ENCODE results near the gene WDR48. TPM values are rescaled to one million over a fixed set of nuclear protein-coding genes. Genes with fewer than 3 reads are reported as not detected.

WDR48 gene
- total and polyA plus RNA-seq, 9 of the 15 experiments (the other 6 are each of a cell fraction or from before 2014, with no cell fraction given) = 26.6 to 70.6 (median 48.0) TPM

GRCh38 chr3:39021029-39021428, 30.8 kb upstream of the WDR48 start (continued):
- TF ChIP-seq HINFP (tag; conservative IDR thresholded peaks at IDR 0.05; ENCODE audit: low read depth) (no peak), SMC3 (conservative IDR thresholded peaks at IDR 0.05; ENCODE audit: insufficient read depth, low read depth, low read length) (no peak), RBM22 (IDR thresholded peaks at IDR 0.05; ENCODE audit: low read depth, low read length, poor library complexity, severe bottlenecking) (no peak), TCF15 (CRISPR knock-in tag; IDR thresholded peaks at IDR 0.05) (no peak), POLR2AphosphoS5 (IDR thresholded peaks at IDR 0.05; ENCODE audit: control insufficient read depth, insufficient read depth, low read depth, low read length) (no peak), ZNF449 (CRISPR knock-in tag; IDR thresholded peaks at IDR 0.05) (no peak), SAP30 (IDR thresholded peaks at IDR 0.05; ENCODE audit: borderline replicate concordance, insufficient read depth, low read depth, low read length, poor library complexity, severe bottlenecking) (no peak), FOXP4 (CRISPR knock-in tag; IDR thresholded peaks at IDR 0.05; ENCODE audit: borderline replicate concordance) (no peak), GABPA (tag; conservative IDR thresholded peaks at IDR 0.05; ENCODE audit: low read depth) (0 out of 2 replicates have a peak, but pooled peaks have one; percentile 7), STAT5A (IDR thresholded peaks at IDR 0.05; ENCODE audit: borderline replicate concordance, low read length) (no peak), BDP1 (IDR thresholded peaks at IDR 0.05; ENCODE audit: insufficient read depth, insufficient read length) (no peak)
